Measurements from ENCODE around the gene FREY1. TPM values are rescaled to one million over a fixed set of nuclear protein-coding genes. Genes with fewer than 3 reads are reported as not detected.

Gene FREY1
- total and polyA plus RNA-seq, 2 of the 13 experiments (the other 11 are each of a cell fraction or from before 2014, with no cell fraction given), result 0.44 to 0.73 TPM

GRCh38 chr11:45901626-45902025, 5.4 kb downstream of the FREY1 start:
- Histone ChIP-seq H3K27me3 (ENCODE audit: control insufficient read depth in 1 of 2, insufficient read depth in 2 of 2, low read length in 2 of 2) (peaks cover 0 to 21% of the 10 kb centered on the region in 2 experiments; a peak in 1 of 5 replicates), H3K4me3 (replicated peaks in 1 of 3; ENCODE audit: insufficient read depth in 1 of 3, low read depth in 2 of 3, low read length in 3 of 3) (no peak overlapping the region), H3K36me3 (replicated peaks in 1 of 2; ENCODE audit: control insufficient read depth in 1 of 2, insufficient read depth in 2 of 2, low read length in 2 of 2) (no peaks in the 10 kb centered on the region), H2AFZ (ENCODE audit: low read length) (no peak overlapping the region), H3K9me3 (ENCODE audit: low read length) (no peaks in the 10 kb centered on the region), H3K79me2 (ENCODE audit: insufficient read depth, low read length) (no peaks in the 10 kb centered on the region), H3K27ac (ENCODE audit: extremely low read length, insufficient read depth, low read length) (no peak overlapping the region), H3K4me1 (ENCODE audit: insufficient read depth, low read length) (peaks cover 38% of the 10 kb centered on the region), H4K20me1 (ENCODE audit: insufficient read depth, low read length) (no peaks in the 10 kb centered on the region), H3K4me2 (ENCODE audit: low read depth, low read length) (no peak overlapping the region), H3K9ac (ENCODE audit: insufficient read depth, low read depth, low read length) (no peak overlapping the region)
- DNase-seq (ENCODE audit: low spot score), result no peak
- no peak for ATAC-seq
- in situ Hi-C loops (cut with HindIII; ENCODE audit: extremely low pct_ligation_motif_present, low pct_unique_long_range_greater_than_20kb) (no loop called here), intact Hi-C loops (cut with micrococcal nuclease; ENCODE audit: unreplicated experiment) (no loop called here)
- no peak for TF ChIP-seq ZNF180 (CRISPR knock-in tag; IDR thresholded peaks at IDR 0.05; ENCODE audit: borderline replicate concordance, low read depth)
- TF ChIP-seq ZHX1 (CRISPR knock-in tag; IDR thresholded peaks at IDR 0.05; ENCODE audit: low read depth), result no peak
- TF ChIP-seq FOXK2 (IDR thresholded peaks at IDR 0.05), result no peak
- TF ChIP-seq, protein P1, sequence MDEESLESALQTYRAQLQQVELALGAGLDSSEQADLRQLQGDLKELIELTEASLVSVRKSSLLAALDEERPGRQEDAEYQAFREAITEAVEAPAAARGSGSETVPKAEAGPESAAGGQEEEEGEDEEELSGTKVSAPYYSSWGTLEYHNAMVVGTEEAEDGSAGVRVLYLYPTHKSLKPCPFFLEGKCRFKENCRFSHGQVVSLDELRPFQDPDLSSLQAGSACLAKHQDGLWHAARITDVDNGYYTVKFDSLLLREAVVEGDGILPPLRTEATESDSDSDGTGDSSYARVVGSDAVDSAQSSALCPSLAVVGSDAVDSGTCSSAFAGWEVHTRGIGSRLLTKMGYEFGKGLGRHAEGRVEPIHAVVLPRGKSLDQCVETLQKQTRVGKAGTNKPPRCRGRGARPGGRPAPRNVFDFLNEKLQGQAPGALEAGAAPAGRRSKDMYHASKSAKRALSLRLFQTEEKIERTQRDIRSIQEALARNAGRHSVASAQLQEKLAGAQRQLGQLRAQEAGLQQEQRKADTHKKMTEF (CRISPR knock-in tag; IDR thresholded peaks at IDR 0.05), result no peak
- TF ChIP-seq CBX2 (IDR thresholded peaks at IDR 0.05; ENCODE audit: low read depth, low read length), result no peak
- no peak for TF ChIP-seq CBX2 (CRISPR knock-in tag; IDR thresholded peaks at IDR 0.05; ENCODE audit: low read depth)
- no peak for TF ChIP-seq ZFP41 (CRISPR knock-in tag; IDR thresholded peaks at IDR 0.05; ENCODE audit: borderline replicate concordance)
- no peak for TF ChIP-seq HBP1 (CRISPR knock-in tag; IDR thresholded peaks at IDR 0.05; ENCODE audit: low read depth)
- no peak for TF ChIP-seq TARDBP (CRISPR knock-in tag; IDR thresholded peaks at IDR 0.05)
- no peak for TF ChIP-seq HNRNPL (IDR thresholded peaks at IDR 0.05; ENCODE audit: low read depth, low read length)
- TF ChIP-seq SNRNP70 (IDR thresholded peaks at IDR 0.05; ENCODE audit: low read depth, low read length), result no peak
- TF ChIP-seq CBX1 (IDR thresholded peaks at IDR 0.05; ENCODE audit: low read depth), result no peak
- no peak for TF ChIP-seq ZNF747 (CRISPR knock-in tag; IDR thresholded peaks at IDR 0.05; ENCODE audit: borderline replicate concordance)
- TF ChIP-seq MEIS1 (CRISPR knock-in tag; IDR thresholded peaks at IDR 0.05; ENCODE audit: borderline replicate concordance), result no peak
- no TSS peak for BruUV-seq (replicated peaks)
- CTCF ChIA-PET (ENCODE audit: low intra/inter-chr PET ratio, low total read pairs), result no interaction called here
- POLR2A ChIA-PET, result no interaction called here
- 43% methylated on average over 5 of the region's 6 CpGs for WGBS (ENCODE audit: low lambda C conversion rate)
- FAIRE-seq, result no peak
